GM12892 (cell line): ENCODE measurements around the gene GLT6D1.

ENCODE experiments used
- POLR2A ChIP-seq: IDR thresholded peaks from 2 replicates; pipeline ENCODE4 v1.6.1; 2011; ENCODE audit warnings: low read depth, low read length, control low read depth
- TAF1 ChIP-seq: IDR thresholded peaks from 2 replicates; pipeline ENCODE4 v1.6.1; 2011; ENCODE audit warnings: low read depth, mild to moderate bottlenecking, control low read depth, low read length, borderline replicate concordance

DNA sequence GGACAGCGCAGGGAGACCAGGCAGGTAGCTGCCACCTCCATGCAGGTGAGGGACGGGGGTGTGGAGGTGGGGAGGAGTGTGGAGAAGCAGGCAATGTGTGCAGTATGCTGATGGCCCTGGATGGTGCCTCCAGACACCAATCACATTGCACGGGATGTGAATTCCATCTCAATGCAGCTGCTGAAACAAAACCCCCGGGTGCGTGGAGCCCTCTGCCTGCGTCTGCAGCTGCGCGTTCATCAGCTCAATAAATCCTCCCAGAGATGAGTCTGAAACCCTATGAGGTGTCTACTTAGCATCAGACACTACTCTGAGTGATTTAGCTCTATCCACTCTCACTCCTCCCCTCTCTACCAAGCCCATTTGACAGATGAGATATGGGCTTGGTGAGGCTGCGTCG, 49.7 kb upstream of the GLT6D1 start:
- TF ChIP-seq POLR2A (no peak), TAF1 (no peak)
